ENCODE results near the gene SLC17A8.

SLC17A8 gene

GRCh38 chr12:100413001-100413400, 56.1 kb downstream of the SLC17A8 start:
- ATAC-seq, result no peak
- no peak for TF ChIP-seq GLIS3 (CRISPR knock-in tag; IDR thresholded peaks at IDR 0.05)
- TF ChIP-seq PATZ1 (CRISPR knock-in tag; IDR thresholded peaks at IDR 0.05; ENCODE audit: borderline replicate concordance), result no peak
- TF ChIP-seq ZFP30 (CRISPR knock-in tag; IDR thresholded peaks at IDR 0.05), result no peak

DNA sequence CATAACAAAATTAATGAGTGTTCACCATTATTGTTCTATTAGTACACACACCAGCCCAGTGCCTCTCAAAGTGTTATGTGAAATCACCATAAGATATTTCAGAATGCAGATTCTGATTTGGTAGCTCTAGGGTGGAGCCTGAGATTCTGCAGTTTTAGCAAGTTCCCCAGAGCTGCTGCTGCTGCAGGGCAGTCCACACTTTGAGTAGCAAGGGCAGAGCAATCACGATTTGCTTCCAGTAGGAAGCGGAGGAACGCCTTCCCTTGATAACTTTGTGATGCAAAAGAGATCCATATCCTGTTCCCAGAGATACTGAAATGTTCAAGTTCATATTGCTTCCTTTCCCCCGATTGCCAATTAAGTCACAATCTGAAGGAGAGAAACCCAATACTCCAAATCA, 57.9 kb downstream of the SLC17A8 start:
- no peak for ATAC-seq

More for the DNA sequence above, 57.9 kb downstream of the SLC17A8 start:
- no peak for TF ChIP-seq ZC3H10 (CRISPR knock-in tag; IDR thresholded peaks at IDR 0.05)
- no peak for TF ChIP-seq ESRRG (CRISPR knock-in tag; IDR thresholded peaks at IDR 0.05)
- TF ChIP-seq ISL1 (CRISPR knock-in tag; IDR thresholded peaks at IDR 0.05), result no peak
- TF ChIP-seq PPARA (CRISPR knock-in tag; IDR thresholded peaks at IDR 0.05; ENCODE audit: borderline replicate concordance), result no peak
- no peak for TF ChIP-seq ZNF70 (CRISPR knock-in tag; IDR thresholded peaks at IDR 0.05)
- TF ChIP-seq CSDC2 (CRISPR knock-in tag; IDR thresholded peaks at IDR 0.05), result no peak
- TF ChIP-seq ARNTL (CRISPR knock-in tag; IDR thresholded peaks at IDR 0.05; ENCODE audit: borderline replicate concordance, low read depth), result no peak
- no peak for TF ChIP-seq PATZ1 (CRISPR knock-in tag; IDR thresholded peaks at IDR 0.05; ENCODE audit: borderline replicate concordance)
- TF ChIP-seq, protein P1, sequence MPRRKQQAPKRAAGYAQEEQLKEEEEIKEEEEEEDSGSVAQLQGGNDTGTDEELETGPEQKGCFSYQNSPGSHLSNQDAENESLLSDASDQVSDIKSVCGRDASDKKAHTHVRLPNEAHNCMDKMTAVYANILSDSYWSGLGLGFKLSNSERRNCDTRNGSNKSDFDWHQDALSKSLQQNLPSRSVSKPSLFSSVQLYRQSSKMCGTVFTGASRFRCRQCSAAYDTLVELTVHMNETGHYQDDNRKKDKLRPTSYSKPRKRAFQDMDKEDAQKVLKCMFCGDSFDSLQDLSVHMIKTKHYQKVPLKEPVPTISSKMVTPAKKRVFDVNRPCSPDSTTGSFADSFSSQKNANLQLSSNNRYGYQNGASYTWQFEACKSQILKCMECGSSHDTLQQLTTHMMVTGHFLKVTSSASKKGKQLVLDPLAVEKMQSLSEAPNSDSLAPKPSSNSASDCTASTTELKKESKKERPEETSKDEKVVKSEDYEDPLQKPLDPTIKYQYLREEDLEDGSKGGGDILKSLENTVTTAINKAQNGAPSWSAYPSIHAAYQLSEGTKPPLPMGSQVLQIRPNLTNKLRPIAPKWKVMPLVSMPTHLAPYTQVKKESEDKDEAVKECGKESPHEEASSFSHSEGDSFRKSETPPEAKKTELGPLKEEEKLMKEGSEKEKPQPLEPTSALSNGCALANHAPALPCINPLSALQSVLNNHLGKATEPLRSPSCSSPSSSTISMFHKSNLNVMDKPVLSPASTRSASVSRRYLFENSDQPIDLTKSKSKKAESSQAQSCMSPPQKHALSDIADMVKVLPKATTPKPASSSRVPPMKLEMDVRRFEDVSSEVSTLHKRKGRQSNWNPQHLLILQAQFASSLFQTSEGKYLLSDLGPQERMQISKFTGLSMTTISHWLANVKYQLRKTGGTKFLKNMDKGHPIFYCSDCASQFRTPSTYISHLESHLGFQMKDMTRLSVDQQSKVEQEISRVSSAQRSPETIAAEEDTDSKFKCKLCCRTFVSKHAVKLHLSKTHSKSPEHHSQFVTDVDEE (CRISPR knock-in tag; IDR thresholded peaks at IDR 0.05), result no peak
- TF ChIP-seq RARB (CRISPR knock-in tag; IDR thresholded peaks at IDR 0.05), result no peak
- no peak for TF ChIP-seq OSR1 (CRISPR knock-in tag; IDR thresholded peaks at IDR 0.05)
- TF ChIP-seq, protein P2, sequence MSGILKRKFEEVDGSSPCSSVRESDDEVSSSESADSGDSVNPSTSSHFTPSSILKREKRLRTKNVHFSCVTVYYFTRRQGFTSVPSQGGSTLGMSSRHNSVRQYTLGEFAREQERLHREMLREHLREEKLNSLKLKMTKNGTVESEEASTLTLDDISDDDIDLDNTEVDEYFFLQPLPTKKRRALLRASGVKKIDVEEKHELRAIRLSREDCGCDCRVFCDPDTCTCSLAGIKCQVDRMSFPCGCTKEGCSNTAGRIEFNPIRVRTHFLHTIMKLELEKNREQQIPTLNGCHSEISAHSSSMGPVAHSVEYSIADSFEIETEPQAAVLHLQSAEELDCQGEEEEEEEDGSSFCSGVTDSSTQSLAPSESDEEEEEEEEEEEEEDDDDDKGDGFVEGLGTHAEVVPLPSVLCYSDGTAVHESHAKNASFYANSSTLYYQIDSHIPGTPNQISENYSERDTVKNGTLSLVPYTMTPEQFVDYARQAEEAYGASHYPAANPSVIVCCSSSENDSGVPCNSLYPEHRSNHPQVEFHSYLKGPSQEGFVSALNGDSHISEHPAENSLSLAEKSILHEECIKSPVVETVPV (CRISPR knock-in tag; IDR thresholded peaks at IDR 0.05), result no peak
- TF ChIP-seq BACH2 (CRISPR knock-in tag; IDR thresholded peaks at IDR 0.05; ENCODE audit: borderline replicate concordance), result no peak
- TF ChIP-seq CREB5 (CRISPR knock-in tag; IDR thresholded peaks at IDR 0.05; ENCODE audit: low read depth), result no peak
- no peak for TF ChIP-seq SNAI2 (CRISPR knock-in tag; IDR thresholded peaks at IDR 0.05)
- no peak for TF ChIP-seq ZNF8 (CRISPR knock-in tag; IDR thresholded peaks at IDR 0.05)
- TF ChIP-seq ZNF565 (CRISPR knock-in tag; conservative IDR thresholded peaks at IDR 0.05; ENCODE audit: low read depth), result no peak
- TF ChIP-seq, protein P3, sequence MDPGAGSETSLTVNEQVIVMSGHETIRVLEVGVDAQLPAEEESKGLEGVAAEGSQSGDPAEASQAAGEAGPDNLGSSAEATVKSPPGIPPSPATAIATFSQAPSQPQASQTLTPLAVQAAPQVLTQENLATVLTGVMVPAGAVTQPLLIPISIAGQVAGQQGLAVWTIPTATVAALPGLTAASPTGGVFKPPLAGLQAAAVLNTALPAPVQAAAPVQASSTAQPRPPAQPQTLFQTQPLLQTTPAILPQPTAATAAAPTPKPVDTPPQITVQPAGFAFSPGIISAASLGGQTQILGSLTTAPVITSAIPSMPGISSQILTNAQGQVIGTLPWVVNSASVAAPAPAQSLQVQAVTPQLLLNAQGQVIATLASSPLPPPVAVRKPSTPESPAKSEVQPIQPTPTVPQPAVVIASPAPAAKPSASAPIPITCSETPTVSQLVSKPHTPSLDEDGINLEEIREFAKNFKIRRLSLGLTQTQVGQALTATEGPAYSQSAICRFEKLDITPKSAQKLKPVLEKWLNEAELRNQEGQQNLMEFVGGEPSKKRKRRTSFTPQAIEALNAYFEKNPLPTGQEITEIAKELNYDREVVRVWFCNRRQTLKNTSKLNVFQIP (CRISPR knock-in tag; IDR thresholded peaks at IDR 0.05; ENCODE audit: borderline replicate concordance, low read depth), result no peak

All from SK-N-SH treated with all-trans-retinoic acid at 6 μM for 48 hours (cell line).